HG03280 (cell line): ENCODE measurements around the gene FAM162A.
"Not testable (repeated sequence)": the region's sequence is repeated elsewhere in the genome, so short reads cannot be mapped to it uniquely, and the experiment has no call there.

Experiments
- ATAC-seq: cut with Tn5 transposase; IDR thresholded peaks from one replicate; pipeline ENCODE4 v1.9.1; 2021; ENCODE audit warnings: mild to moderate bottlenecking, moderate library complexity; ENCODE audit not compliant: unreplicated experiment

FAM162A gene

DNA sequence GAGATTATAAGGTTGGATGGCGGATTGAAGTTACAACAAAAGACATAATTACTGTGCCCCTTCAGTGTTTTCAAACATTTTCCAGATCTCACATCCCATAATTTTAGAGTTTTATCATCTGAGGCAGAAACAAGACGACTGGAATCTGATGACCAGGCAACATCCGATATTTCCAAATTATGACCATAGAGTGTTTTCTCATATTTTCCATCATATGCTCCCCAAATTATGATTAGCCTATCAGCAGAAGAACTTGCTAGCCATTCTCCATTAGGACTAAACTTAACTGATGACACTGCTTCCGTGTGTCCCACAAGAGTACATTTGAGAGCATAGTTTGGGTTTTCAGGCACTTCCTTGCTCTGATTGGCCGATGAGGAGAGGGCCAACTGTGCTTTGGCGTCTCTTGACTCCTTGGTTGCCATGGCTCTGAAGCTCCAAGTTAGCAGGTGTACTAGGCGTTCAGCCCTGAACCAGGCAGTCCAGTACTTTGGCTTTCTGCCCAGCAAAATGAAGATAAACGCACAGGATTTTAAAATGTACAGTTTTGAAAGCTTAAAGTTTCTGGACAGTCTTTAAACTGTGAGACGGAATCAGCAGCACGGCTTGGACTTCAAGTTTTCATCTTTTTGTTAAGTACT, 31.2 kb downstream of the FAM162A start:
- peak; percentile 58 for ATAC-seq

DNA sequence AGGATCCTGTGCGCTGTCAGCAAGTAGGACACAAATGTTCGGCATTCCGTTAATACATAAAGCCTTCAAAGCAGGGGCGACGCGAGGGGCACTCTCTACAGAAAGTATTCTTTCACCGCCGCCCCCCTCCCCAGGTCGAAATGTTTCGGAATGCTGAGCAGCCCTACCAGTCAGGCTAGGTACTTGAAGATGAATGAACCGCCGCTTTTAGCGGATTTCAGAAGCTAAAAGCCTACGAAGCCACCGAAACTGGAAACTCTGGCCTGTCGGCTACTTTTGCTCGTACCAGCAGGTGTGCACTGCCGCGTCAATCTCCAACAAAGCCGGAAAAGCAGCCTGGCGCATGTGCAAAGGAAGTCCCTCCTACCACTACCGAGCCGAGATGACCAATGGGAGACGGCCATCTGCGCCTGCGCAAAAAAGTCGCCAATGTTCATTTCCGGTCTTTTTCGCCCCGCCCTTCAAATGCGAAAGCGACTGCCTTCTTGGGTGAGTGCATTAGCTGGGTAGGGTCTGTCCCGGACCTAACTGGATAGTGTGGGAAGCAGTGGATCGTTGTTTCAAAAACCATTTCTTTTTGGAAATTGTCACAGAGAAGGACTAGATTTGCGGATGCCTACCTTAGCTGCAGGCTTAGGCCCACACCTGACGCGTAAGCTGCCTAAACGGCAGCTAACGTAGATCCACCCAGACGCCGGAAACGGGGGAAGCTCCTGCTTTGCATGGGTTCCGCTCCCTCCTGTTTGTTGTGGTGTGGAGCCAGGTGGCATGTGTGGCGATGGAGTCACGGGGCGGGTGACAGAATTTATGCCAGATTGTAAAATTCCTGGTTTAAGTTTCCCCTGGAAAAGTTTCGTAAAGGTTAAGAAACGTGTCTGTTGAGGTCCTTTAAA, 32.0 kb downstream of the FAM162A start, which contains the start of gene WDR5B:
TSS of gene WDR5B (minus strand) at position 301 of the 893 bp plus-strand sequence. CDS start 534 bp downstream, outside the sequence.
- peak; percentile 83 for ATAC-seq

DNA sequence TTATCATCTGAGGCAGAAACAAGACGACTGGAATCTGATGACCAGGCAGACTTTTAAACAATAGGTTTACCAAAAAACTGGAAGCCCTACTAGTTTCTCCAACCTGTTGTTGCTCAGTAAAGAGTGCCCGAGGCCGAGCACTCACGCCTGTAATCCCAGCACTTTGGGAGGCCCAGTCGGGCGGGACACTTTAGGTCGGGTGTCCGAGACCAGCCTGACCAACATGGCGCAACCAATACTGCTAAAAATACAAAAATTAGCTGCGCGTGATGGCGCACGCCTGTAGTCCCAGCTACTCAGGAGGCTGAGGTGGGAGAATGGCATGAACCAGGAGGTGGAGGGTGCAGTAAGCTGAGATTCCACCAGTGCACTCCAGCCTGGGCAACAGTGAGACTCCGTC, 33.0 kb downstream of the FAM162A start:
- no peak for ATAC-seq

DNA sequence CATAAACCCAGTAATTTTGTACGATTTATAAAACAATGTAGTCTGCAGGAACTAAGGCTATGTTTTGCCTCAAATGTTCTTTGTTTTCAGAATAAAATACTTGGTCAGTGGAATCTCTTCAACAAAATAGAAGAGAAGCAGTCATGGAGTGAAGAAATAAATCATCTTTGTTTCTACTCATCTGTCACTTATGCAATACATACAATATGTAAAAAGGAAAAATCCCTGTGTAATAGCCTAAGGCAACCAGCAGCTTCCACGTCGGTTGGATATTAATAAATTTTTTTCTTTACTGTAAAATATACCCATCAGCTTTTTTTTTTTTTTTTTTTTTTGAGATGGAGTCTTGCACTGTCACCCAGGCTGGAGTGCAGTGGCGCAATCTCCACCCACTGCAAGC, 37.1 kb downstream of the FAM162A start:
- ATAC-seq = no peak

DNA sequence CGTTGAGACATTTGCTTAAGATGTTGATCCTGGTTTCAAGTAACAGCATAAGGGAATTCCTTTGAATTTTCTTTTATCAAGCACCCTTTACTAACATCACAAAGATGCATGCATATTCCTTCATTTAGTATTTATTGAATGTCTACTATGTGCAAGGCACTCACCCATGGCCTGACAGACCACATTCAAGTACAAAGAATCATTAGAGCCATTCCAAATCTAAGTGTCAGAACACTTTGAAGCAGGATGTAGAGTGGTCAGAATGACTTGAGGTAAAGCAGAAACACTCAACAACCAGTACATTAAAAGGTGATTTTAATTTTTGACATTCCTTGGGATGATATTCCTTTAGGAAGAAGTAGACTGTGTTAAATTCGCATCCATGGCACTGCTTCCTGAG, 37.9 kb downstream of the FAM162A start:
- ATAC-seq = no peak

DNA sequence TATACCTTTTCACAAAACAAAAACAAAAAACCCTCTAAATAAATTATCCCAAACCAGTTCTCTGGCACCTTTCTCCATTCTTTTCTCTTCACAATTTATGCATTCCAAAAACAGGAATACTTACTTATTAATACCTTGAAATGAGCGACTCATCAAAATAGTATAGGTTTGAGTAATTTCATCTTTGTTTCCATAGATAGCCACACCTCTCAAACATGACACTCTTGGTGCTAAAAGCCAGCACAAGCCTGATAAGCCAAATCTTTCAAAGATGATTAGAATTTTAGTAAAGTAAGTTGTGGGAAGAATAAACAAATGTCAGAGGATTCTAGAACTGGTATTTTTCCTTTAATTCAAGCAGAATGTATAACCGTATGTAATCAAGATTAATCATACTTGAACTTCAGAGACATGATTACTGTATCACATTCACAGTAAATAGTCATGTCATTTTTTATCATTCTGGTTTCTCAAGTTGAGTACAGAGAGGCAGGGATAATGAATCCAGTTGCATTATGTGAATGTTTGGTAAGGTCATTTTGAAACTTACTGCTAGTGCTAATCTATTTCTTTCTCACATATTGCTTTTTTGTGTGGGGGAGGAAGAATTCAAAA, 44.0 kb downstream of the FAM162A start:
- no peak for ATAC-seq

DNA sequence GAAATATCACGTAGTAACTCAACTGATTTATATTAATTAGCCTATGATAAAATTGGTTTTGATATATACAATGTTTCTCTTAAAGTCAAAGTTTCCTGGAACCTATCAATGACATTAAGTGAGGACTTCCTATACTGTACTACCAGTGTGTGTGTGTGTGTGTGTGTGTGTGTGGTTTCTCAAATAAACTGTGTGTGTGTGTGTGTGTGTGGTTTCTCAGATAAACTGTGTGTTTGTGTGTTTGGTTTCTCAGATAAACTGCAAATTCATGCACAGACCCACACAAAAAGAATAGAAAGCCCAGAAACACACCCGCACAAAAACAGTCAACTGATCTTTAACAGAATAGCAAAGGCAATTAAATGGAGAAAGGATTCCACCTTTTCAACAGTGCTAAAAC, 46.4 kb downstream of the FAM162A start:
- no peak for ATAC-seq

DNA sequence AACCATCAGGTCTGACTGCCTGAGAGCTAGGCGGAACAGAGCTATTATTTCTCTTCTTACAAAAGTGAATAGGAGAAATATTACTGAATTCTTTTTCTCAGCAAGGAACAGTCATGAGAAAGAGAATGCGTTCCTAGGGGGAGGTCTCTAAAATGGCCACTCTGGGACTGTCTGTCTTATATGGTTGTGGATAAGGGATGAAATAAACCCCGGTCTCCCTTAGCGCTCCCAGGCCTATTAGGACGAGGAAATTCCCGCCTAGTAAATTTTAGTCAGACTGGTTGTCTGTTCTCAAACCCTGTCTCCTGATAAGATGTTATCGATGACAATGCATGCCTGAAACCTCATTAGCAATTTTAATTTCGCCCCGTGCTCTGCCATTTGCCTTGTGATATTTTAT, 52.0 kb downstream of the FAM162A start:
- ATAC-seq = no peak

DNA sequence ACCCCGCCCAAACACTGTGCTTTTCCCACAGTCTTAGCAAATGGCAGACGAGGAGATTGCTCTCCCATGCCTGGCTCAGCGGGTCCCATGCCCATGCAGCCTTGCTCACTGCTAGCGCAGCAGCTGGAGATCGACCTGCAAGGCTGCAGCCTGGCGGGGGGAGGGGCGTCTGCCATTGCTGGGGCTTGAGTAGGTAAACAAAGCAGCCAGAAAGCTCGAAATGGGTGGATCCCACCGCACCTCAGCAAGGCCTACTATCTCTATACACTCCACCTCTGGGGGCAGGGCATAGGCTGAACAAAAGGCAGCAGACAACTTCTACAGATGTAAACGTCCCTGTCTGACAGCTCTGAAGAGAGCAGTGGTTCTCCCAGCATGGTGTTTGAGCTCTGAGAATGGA, 59.1 kb downstream of the FAM162A start:
- no peak for ATAC-seq

DNA sequence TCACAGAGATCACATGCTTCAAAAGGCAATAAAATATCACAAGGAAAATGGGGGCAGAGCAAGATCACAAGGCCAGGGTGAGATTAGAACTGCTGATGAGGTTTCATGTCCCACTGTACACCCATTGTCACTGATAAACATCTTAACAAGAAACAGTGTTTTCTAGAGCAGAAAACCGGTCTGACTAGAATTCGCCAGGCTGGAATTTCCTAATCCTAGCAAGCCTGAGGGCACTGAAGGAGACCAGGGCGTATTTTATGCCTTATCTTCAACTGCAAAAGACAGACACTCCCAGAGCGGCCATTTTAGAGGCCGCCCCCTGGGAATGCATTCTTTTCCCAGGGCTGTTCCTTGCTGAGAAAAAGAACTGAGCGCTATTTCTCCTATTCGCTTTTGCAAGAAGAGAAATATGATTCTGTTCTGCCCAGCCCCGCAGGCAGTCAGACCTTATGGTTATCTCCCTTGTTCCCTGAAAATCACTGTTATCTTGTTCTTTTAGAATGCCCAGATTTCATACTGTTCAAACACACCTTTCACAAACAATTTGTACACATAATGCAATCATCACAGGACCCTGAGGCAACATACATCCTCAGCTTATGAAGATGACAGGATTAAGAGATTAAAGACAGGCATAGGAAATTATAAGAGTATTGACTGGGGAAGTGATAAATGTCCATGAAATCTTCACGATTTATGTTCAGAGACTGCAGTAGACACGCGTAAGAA, 59.9 kb downstream of the FAM162A start:
- ATAC-seq = not testable (repeated sequence)

DNA sequence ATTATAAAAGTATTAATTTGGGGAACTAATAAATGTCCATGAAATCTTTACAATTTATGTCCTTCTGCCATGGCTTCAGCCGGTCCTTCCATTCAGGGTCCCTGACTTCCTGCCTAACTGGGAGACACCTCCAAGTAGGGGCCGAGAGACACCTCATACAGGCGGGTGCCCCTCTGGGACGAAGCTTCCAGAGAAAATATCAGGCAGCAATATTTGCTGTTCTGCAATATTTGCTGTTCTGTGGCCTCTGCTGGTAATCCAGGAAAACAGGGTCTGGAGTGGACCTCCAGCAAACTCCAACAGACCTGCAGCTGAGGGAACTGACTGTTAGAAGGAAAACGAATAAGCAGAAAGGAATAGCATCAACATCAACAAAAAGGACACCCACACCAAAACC, 60.5 kb downstream of the FAM162A start:
- not testable (repeated sequence) for ATAC-seq

DNA sequence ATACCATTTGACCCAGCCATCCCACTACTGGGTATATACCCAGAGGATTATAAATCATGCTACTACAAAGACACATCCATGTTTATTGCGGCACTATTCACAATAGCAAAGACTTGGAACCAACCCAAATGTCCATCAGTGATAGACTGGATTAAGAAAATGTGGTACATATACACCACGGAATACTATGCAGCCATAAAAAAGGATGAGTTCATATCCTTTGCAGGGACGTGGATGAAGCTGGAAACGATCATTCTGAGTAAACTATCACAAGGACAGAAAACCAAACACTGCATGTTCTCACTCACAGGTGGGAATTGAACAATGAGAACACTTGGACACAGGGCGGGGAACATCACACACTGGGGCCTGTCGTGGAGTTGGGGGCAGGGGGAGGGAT, 64.2 kb downstream of the FAM162A start:
- ATAC-seq = not testable (repeated sequence)

DNA sequence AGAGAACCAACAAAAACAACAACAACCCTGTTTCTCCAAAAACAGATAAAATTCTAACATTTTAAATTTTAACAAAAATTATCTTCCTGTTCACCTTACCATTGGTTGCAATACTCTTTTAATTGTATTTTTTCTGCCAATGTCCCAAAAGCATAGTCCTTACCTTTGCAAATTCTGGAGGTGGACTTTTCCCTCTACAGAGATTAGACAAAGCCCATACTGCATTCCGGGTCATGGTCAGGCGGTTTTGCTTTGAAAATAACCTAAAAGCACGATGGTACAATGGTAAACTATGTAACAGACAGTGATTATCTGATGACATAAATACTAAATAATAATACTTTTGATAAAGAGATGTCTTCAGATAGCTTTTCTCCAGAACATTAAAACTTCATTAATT, 67.4 kb downstream of the FAM162A start:
- ATAC-seq = no peak

DNA sequence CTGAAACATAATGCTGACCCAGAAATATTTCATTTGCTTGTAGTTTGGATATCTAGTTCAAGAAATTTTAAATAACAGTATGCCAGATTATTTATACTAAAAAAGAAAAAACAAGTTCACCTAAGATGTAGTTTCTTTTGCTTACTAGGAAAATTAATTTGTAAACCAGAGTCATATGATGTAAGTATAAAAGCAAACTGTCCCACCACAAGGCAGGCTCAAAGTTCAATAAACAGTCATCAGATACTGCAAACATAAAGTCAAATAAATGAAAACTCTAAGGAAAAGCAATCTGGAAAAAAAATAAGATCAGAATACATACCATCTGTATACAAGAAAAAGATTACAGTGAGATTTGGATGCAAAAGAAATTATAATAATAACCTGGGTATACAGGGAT, 72.1 kb downstream of the FAM162A start:
- no peak for ATAC-seq

DNA sequence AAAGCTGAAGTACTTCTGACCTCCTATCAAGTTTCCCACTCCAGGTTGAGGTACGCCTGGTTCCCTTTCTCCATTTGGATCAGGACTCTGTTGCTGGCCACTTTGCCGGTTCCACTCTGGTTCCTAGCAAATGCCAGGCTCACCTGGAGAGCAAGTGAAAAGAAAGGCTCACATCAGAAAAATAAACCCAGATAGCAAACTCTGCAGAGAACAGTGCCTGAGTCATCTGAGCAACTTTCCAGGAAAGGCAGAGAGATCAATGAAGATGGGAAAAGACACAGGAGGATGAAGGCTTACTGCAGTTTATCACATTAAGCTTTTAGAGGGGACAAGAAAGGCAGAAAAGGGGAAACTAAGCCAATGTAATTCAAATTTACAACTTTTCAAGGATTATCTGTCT, 73.7 kb downstream of the FAM162A start:
- ATAC-seq = no peak

DNA sequence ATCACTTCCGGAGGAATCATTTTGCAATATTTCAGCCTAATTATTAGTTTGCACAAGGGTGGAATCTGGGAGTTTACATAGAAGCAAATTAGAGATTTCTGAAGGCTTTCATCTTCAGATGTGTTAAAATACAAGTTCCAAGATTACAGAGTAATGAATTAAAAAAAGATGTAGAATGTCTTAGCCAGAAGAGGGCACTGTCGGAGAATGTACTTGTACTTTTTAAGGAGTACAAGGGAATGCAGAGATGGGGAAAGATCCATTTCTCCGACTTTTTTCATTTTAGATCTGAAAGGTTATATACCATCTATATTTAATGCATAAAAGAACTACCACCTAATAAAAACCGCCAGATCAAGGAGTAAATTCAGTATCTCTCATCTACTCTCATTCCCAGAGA, 75.0 kb downstream of the FAM162A start:
- no peak for ATAC-seq

DNA sequence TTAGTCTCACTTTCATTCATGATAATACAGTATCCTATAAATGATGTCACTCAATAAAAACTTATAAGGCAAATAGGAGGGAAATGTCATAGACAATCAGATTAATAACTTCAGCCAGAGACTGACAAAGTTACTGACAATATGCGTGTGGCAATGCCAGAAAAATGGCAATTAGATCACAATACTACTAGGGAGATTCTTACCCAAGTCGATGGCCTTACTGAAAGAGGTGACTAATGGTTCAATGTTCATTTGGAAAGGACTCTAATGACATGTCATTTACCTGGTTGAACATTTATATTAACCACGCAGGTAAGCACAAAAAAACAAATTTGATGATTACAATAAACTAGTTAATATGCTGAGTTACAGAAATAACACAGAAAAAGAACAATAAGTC, 77.8 kb downstream of the FAM162A start:
- ATAC-seq = no peak
